ENCODE results near the gene CABP7.

CABP7 gene

GRCh38 chr22:29702000-29702930, 17.5 kb upstream of the CABP7 start:
- peak; percentile 37 for DNase-seq (ENCODE audit: low spot score)

DNA sequence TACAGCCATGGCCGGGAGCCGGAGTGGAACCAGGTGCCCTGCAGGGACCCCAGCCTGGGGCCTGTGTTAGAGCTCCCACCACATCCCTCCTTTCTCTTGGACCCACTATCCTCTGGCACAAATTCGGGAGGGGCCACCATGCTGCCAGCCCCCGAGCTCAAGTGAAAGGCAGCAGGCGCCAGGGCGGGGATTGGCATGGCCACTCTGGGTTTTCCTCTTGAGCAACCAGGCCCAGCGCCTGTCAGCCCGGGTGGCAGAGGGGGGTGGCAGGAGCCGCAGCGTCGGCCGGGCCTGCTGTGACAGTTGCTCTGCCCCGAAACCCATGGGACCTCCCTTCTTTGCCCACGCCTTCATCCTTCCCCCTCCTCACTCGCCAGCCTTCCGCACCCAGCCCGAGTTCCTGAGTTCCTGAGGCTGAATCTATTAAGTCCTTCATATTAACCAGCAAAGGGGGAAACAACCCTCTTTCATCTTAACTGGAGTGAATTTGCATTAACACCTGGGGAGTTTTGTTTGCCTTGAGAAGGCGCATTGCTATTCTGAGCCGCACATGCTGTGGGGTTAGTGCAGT, 16.8 kb upstream of the CABP7 start:
- DNase-seq (ENCODE audit: low spot score) = no peak

DNA sequence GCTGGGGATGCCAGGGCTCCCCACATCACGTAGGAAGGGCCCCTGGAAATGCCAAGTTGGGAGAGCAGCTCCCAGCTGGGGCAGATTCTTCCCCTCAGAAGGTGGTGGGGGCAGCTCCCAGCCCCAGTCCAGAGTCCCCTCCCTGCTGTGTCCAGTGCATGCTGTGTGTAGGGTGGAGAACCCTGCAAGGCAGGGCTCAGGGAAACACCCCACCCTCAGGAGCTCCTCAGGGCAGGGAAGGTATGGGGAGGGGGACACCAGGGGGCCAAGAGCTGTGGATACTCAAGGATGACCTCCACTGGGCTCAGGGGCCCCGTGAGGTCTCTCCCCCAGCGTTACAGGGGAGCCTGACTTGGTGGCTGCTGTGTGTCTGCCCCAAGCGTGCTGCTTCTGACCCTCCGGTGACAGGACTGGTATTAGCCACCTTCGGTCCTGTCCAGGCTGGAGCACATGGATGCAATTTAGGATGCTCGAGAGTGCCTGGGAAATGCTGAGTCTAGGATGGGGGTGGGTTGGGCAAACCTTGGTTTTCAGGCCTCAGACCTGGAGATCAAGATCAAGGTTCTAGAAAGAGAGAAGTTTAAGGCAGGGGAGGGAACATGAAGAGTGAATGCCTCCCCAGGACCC, 16.1 kb upstream of the CABP7 start:
- DNase-seq (ENCODE audit: low spot score) = no peak

DNA sequence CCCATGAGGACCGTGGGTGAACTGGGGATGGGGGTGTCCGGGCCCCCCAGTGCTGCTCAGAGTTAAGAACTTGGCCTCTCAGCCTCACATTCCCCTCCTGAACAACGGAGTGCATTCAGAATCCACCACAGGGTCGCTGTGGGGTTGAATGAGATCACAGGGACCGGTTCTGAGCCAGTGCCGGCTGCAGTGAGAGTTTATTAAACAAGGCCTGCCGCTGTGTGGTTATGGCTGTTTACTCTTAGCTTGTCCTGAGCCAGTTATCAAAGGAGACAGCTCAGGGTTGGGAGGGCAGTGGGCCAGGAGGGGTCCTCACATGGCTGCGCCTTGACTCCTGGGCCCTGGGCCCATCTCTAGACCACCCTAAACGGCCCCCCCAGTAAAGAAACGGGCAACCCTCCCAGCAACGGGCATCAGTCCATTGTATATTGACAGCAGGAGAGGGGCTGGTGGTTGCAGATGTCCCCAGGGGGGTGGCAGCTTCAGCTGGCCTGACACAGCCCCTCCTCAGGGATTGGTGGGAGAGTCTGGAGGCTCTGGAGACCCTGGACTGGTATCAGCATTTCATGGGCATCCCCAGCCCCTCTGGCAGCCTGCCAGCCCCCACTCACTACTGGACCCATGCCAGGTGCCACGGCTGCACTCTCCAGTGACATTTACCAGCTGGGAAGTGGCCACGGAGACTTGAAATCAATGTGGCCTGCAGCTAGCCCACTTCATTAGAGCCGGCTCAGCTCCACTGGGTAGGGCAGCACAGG, 15.1 kb upstream of the CABP7 start:
- no peak for DNase-seq (ENCODE audit: low spot score)

GRCh38 chr22:29705651-29706050, 14.2 kb upstream of the CABP7 start:
- DNase-seq (ENCODE audit: low spot score) = no peak

- no peak for DNase-seq (ENCODE audit: low spot score)
Measured at GRCh38 chr22:29706486-29706885, 13.3 kb upstream of the CABP7 start.

- no peak for DNase-seq (ENCODE audit: low spot score)
Measured at GRCh38 chr22:29707010-29707409, 12.8 kb upstream of the CABP7 start.

GRCh38 chr22:29707471-29707870, 12.3 kb upstream of the CABP7 start:
- DNase-seq (ENCODE audit: low spot score) = no peak

DNA sequence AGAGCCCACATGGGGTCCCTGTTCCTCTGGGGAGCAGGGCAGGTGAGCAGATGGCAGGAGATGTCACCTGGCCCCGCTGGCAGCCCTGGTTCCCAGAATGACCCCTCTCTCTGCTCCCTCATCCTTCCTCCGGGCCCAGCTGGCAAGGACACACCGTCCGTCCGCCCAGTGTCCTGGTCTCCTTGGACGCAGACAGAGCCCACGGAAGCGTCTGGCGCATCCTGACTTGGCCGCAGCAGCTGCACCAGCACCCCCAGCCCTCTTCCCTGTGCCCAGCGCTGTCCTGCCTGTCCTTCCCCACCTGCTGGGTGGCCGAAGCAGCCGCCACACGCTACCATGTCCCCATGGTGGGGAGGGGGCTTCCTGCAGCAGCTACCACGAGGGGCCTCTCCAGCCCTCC, 9.6 kb upstream of the CABP7 start:
- DNase-seq (ENCODE audit: low spot score) = no peak

GRCh38 chr22:29710922-29711593, 8.7 kb upstream of the CABP7 start:
- no peak for DNase-seq (ENCODE audit: low spot score)

- DNase-seq (ENCODE audit: low spot score) = no peak
Measured at GRCh38 chr22:29712119-29712518, 7.7 kb upstream of the CABP7 start.

DNA sequence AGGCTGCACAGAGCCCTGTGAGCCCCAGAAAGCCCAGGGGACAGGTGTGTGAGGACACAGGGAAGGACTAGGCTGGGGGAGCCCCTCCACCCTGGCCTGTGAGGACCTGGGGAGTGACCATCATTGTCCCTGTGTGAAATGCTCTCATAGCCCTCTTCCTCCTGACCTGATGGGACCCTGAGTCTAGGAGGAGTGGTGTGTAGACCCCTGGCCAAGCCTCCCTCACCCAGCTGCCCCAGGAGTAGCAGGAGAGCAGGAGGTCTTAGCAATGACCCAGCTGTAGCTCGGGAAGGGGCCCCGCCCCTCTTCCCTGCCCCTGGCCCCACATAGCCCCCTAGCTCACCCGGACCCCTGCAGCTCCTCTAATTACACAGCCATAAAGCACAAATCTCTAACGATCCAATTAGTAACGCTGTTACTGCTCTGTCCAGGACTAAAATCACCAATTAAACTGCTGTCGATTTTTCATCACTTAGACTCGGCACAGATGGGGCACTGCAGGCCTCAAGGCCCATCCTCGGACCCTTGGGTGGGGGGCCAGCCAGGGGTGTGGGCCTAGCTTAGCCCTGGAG, 6.6 kb upstream of the CABP7 start:
- no peak for DNase-seq (ENCODE audit: low spot score)

DNA sequence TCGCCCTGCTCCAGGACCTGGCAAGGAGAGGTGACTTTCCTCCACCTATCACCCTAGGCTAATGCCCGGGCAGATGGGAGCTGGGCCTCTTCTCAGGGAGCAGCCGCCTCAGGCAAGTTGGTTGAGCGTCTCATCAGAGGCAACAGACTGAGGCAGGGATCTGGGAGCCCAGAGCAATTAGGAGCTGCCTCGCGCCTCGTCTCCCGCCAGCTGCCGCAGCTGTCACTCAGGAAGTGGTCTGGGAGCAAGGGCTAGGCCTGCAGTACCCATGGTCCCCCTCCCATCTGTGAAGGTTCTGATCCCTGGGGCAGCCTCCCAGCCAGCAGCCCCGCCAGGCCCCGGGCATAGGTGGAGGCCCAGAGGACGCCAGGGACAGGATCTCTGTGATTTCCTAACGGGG, 4.6 kb upstream of the CABP7 start:
- no peak for DNase-seq (ENCODE audit: low spot score)

- no peak for DNase-seq (ENCODE audit: low spot score)
Measured at GRCh38 chr22:29715705-29716104, 4.1 kb upstream of the CABP7 start.

- peak; percentile 48 for DNase-seq (ENCODE audit: low spot score)
Measured at GRCh38 chr22:29716814-29717545, 2.8 kb upstream of the CABP7 start.

DNA sequence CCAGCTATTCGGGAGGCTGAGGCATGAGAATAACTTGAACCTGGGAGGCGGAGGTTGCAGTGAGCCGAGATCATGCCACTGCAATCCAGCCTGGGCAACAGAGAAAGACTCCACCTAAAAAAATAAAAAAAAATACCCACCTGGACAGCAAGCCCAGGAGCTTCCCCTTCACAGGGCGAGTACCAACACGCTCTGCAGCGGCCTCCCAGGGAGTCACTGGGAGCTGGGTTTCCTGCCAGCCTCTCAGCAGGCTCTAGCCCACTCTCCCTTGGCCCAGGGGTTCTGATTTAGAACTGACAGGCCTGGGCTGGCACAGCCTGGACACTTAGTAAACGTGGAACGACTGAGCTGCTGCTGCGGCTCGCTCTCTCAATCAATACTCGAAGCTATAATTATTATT, 2.0 kb upstream of the CABP7 start:
- no peak for DNase-seq (ENCODE audit: low spot score)

- no peak for DNase-seq (ENCODE audit: low spot score)
Measured at GRCh38 chr22:29718949-29719898, 579 bp upstream of the CABP7 start.

GRCh38 chr22:29720811-29721323, 1.1 kb downstream of the CABP7 start:
- no peak for DNase-seq (ENCODE audit: low spot score)

DNA sequence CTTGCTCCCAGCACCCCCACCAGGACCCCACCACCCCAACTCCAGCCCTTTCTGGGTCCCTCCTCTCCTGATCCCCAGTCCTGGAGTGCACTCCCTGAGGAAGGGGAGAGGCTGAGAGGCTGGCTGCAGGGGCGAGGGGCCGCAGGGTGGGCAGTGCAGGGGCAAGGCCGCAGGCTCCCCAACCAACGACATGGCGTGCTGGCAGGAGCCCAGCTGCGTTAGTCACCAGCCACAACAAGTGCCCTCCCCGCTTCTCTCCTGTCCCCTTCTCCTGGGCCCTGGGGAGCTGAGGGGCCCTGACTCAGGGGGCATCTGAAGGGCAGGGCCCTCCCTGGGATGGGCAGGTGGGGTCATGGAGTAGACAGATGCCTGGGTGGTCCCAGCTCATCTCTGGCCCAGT, 2.3 kb downstream of the CABP7 start:
- no peak for DNase-seq (ENCODE audit: low spot score)

Data from LoVo (cell line).